GM23338 (cell line): ENCODE results near the gene RRP1.

Source experiments
- CREB1 ChIP-seq: fragments of 250-450 bp; sonication (Bioruptor Pico); IDR thresholded peaks from 2 replicates; pipeline ENCODE4 v1.5.0; 2020; ENCODE audit warnings: low read depth, mild to moderate bottlenecking, moderate library complexity
- CTCF ChIP-seq, 2 experiments: fragments of 200-600 bp in 1 of 2; sonication (generic) in 1 of 2; conservative IDR thresholded peaks; 2 replicates each; pipeline versions ENCODE4 v1.5.1 to v1.6.1; 2016 to 2017; ENCODE audit warnings: antibody characterized with exemption in 2 of 2, low read depth in 2 of 2, mild to moderate bottlenecking in 2 of 2, moderate library complexity in 1 of 2
- ETS1 ChIP-seq: IDR thresholded peaks from 2 replicates; pipeline ENCODE4 v1.6.1; 2016; ENCODE audit warnings: antibody characterized with exemption
- EZH2 ChIP-seq: fragments of 200-600 bp; sonication (generic); IDR thresholded peaks from one replicate; pipeline ENCODE4 v1.8.0; 2017; ENCODE audit warnings: antibody characterized with exemption, mild to moderate bottlenecking, low read depth; ENCODE audit not compliant: unreplicated experiment
- EZH2phosphoT487 ChIP-seq: fragments of 200-600 bp; sonication (generic); IDR thresholded peaks from one replicate; pipeline ENCODE4 v1.8.1; 2018; ENCODE audit warnings: antibody characterized with exemption; ENCODE audit not compliant: unreplicated experiment
- JUNB ChIP-seq: IDR thresholded peaks from one replicate; pipeline ENCODE4 v1.6.1; 2016; ENCODE audit warnings: antibody characterized with exemption; ENCODE audit not compliant: unreplicated experiment
- NANOG ChIP-seq: IDR thresholded peaks from 2 replicates; pipeline ENCODE4 v1.6.1; 2016; ENCODE audit warnings: antibody characterized with exemption, borderline replicate concordance
- POLR2AphosphoS5 ChIP-seq: IDR thresholded peaks from 2 replicates; pipeline ENCODE4 v1.6.1; 2016; ENCODE audit warnings: antibody characterized with exemption, low read depth
- REST ChIP-seq: IDR thresholded peaks from one replicate; pipeline ENCODE4 v1.6.1; 2018; ENCODE audit warnings: antibody characterized with exemption; ENCODE audit not compliant: unreplicated experiment
- STAT1 ChIP-seq: IDR thresholded peaks from one replicate; pipeline ENCODE4 v1.6.1; 2016; ENCODE audit warnings: antibody characterized with exemption; ENCODE audit not compliant: unreplicated experiment
- ZNF114 ChIP-seq: fragments of 250-450 bp; sonication (Bioruptor Pico); IDR thresholded peaks from 2 replicates; pipeline ENCODE4 v1.5.0; 2020; ENCODE audit warnings: mild to moderate bottlenecking, moderate library complexity

- TF ChIP-seq CTCF (conservative IDR thresholded peaks at IDR 0.05; ENCODE audit: low read depth in 2 of 2) (no peak), EZH2 (no peak), POLR2AphosphoS5 (no peak), JUNB (no peak), REST (no peak), EZH2phosphoT487 (no peak), CREB1 (CRISPR knock-in tag) (no peak), ZNF114 (CRISPR knock-in tag) (no peak), NANOG (no peak), ETS1 (no peak), STAT1 (no peak)
These were observed 31.2 kb upstream of the RRP1 start for GRCh38 chr21:43758111-43758641.
